K562 (cell line): ENCODE measurements around the gene ZFAND3. TPM values are rescaled to one million over a fixed set of nuclear protein-coding genes. Genes with fewer than 3 reads are reported as not detected.

Experiments
- AFF1 ChIP-seq, 2 experiments: fragments of 450-650 bp; IDR thresholded peaks; 2 replicates each; pipeline ENCODE4 v1.6.1; 2018; ENCODE audit warnings: mild to moderate bottlenecking in 2 of 2, low read depth in 1 of 2; ENCODE audit not compliant: partially characterized antibody in 2 of 2
- DMBX1 ChIP-seq: fragments of 250-450 bp; sonication (Bioruptor Pico); IDR thresholded peaks from 2 replicates; pipeline ENCODE4 v1.8.0; 2022; ENCODE audit warnings: inconsistent platforms, mild to moderate bottlenecking, moderate library complexity, borderline replicate concordance
- JUND ChIP-seq, 2 experiments: IDR thresholded peaks; 2 replicates in 1 of 2; 3 replicates in 1 of 2; pipeline ENCODE4 v1.6.1; 2011; ENCODE audit warnings: borderline replicate concordance in 2 of 2, low read depth in 2 of 2, low read length in 2 of 2, improper control_type of control experiment in 1 of 2, missing biosample characterization in 1 of 2, missing genetic modification characterization in 1 of 2, missing genetic modification reagents in 1 of 2
- MYBL2 ChIP-seq, 2 experiments: fragments of 450-650 bp in 1 of 2; sonication (generic) in 1 of 2; formaldehyde crosslinking in 1 of 2; IDR thresholded peaks; 2 replicates each; pipeline versions ENCODE4 v1.6.1 to v1.8.1; 2017 to 2022; ENCODE audit warnings: borderline replicate concordance in 1 of 2, inconsistent platforms in 1 of 2, low read depth in 1 of 2, mild to moderate bottlenecking in 1 of 2, missing genetic modification reagents in 1 of 2, moderate library complexity in 1 of 2
- POLR2AphosphoS5 ChIP-seq: IDR thresholded peaks from 2 replicates; pipeline ENCODE4 v1.6.1; 2011; ENCODE audit warnings: mild to moderate bottlenecking, low read depth, low read length, moderate library complexity; ENCODE audit not compliant: control insufficient read depth, insufficient read depth
- PTTG1 ChIP-seq: fragments of 450-650 bp; IDR thresholded peaks from 2 replicates; pipeline ENCODE4 v1.6.1; 2016; ENCODE audit warnings: low read depth, mild to moderate bottlenecking, missing genetic modification characterization, missing compliant biosample characterization
- TFE3 ChIP-seq: fragments of 450-650 bp; formaldehyde crosslinking; IDR thresholded peaks from 2 replicates; pipeline ENCODE4 v1.4.0; 2020; ENCODE audit warnings: mild to moderate bottlenecking, mixed read lengths
- WHSC1 ChIP-seq: IDR thresholded peaks from one replicate; pipeline ENCODE4 v1.6.1; 2012; ENCODE audit warnings: low read length, control low read depth, inconsistent platforms
- XRCC4 ChIP-seq: IDR thresholded peaks from one replicate; pipeline ENCODE4 v1.6.1; 2011; ENCODE audit not compliant: insufficient read depth, insufficient read length; ENCODE audit errors: extremely low read depth
- ZEB2 ChIP-seq: fragments of 450-650 bp; IDR thresholded peaks from 2 replicates; pipeline ENCODE4 v1.6.1; 2016
- ZNF639 ChIP-seq, 2 experiments: fragments of 200-800 bp in 1 of 2; sonication (Bioruptor generic) in 1 of 2; sonication (generic) in 1 of 2; formaldehyde crosslinking in 1 of 2; IDR thresholded peaks in 1 of 2; conservative IDR thresholded peaks in 1 of 2; 2 replicates each; pipeline versions ENCODE4 v1.5.0 to v1.6.1; 2016 to 2020; ENCODE audit warnings: missing compliant biosample characterization in 1 of 2, missing genetic modification characterization in 1 of 2, missing genetic modification reagents in 1 of 2
- ZNF696 ChIP-seq: fragments of 250-450 bp; sonication (Bioruptor Pico); conservative IDR thresholded peaks from 2 replicates; pipeline ENCODE4 v1.4.0; 2020; ENCODE audit warnings: mild to moderate bottlenecking, moderate library complexity
- polyA plus RNA-seq, 8 experiments: library from polyadenylated mRNA; depleted of rRNA in 4 of 8; stranded (reverse) in 5 of 8; unstranded in 3 of 8; fragments of >200 nt; fragmentation: Nextera tagmentation in 2 of 8; fragmentation: Illumina TruSeq in 1 of 8; extraction: Ambion mirVana in 2 of 8; extraction: Trizol in 1 of 8; gene quantifications; 2 replicates each; pipeline versions ENCODE4 v1.2.1 to v1.2.3, GENCODE V29; 2011 to 2014; ENCODE audit warnings: inconsistent platforms in 1 of 8, missing spikeins in 1 of 8
- total RNA-seq, 7 experiments: library from RNA; depleted of rRNA in 6 of 7; stranded (reverse); fragments of >200 nt in 6 of 7; fragmentation: Illumina TruSeq in 2 of 7; extraction: Trizol in 2 of 7; gene quantifications; 2 replicates each; pipeline versions ENCODE4 v1.2.1 to v1.2.3, GENCODE V29; 2011 to 2021; ENCODE audit warnings: low replicate concordance in 1 of 7

Gene ZFAND3
- total and polyA plus RNA-seq, 9 of the 15 experiments (the other 6 are each of a cell fraction or from before 2014, with no cell fraction given), result 0.81 to 26.6 (median 11.8) TPM

GRCh38 chr6:37818536-37819176, 871 bp upstream of the ZFAND3 start (continued):
- TF ChIP-seq JUND (IDR thresholded peaks at IDR 0.05; ENCODE audit: borderline replicate concordance, low read depth, low read length) (no peak), JUND (tag; IDR thresholded peaks at IDR 0.05; ENCODE audit: borderline replicate concordance, low read depth, low read length) (0 out of 3 replicates have a peak, but pooled peaks have one; percentile 52), DMBX1 (CRISPR knock-in tag) (peak; percentile 31; the same call in 1 of the 2 replicates), ZNF696 (0 out of 2 replicates have a peak, but pooled peaks have one; percentile 13), AFF1 (IDR thresholded peaks at IDR 0.05; ENCODE audit: low read depth in 1 of 2, partially characterized antibody in 2 of 2) (peak; percentile 39 to 61), ZEB2 (no peak), XRCC4 (no peak), WHSC1 (no peak), MYBL2 (IDR thresholded peaks at IDR 0.05; ENCODE audit: low read depth) (no peak), MYBL2 (CRISPR knock-in tag; IDR thresholded peaks at IDR 0.05; ENCODE audit: borderline replicate concordance) (no peak), POLR2AphosphoS5 (peak; percentile 93; the same call in 1 of the 2 replicates), TFE3 (CRISPR knock-in tag) (no peak), PTTG1 (tag) (no peak), ZNF639 (CRISPR knock-in tag; conservative IDR thresholded peaks at IDR 0.05 in 1 of 2, IDR thresholded peaks at IDR 0.05 in 1 of 2) (no peak)
